Smooth muscle cell (in vitro differentiated cells): ENCODE data around the gene TTC28. TPM values are rescaled to one million over a fixed set of nuclear protein-coding genes. Genes with fewer than 3 reads are reported as not detected.

Experiments used
- DNase-seq: peaks from one replicate; lab custom pipeline; 2025; ENCODE audit not compliant: unreplicated experiment; lab: John Stamatoyannopoulos, UW
- H2AFZ ChIP-seq: fragments of 200-600 bp; sonication (generic); 2 replicates; pipeline ENCODE4 v1.6.0; 2016; ENCODE audit warnings: antibody characterized with exemption, low read depth, mild to moderate bottlenecking
- H3F3A ChIP-seq: fragments of 200-600 bp; sonication (generic); 2 replicates; pipeline ENCODE4 v1.6.0; 2017; ENCODE audit warnings: antibody characterized with exemption, low read depth
- H3K27ac ChIP-seq: fragments of 200-600 bp; sonication (generic); 2 replicates; pipeline ENCODE4 v1.5.1; 2016; ENCODE audit warnings: low read depth, mild to moderate bottlenecking
- H3K27me3 ChIP-seq: fragments of 200-600 bp; sonication (generic); 2 replicates; pipeline ENCODE4 v1.6.1; 2016; ENCODE audit warnings: low read depth, mild to moderate bottlenecking
- H3K36me3 ChIP-seq: fragments of 200-600 bp; sonication (generic); 2 replicates; pipeline ENCODE4 v1.5.1; 2016; ENCODE audit warnings: low read depth
- H3K4me1 ChIP-seq: fragments of 200-600 bp; sonication (generic); 2 replicates; pipeline ENCODE4 v1.5.1; 2016; ENCODE audit warnings: low read depth
- H3K4me2 ChIP-seq: fragments of 200-600 bp; sonication (generic); 2 replicates; pipeline ENCODE4 v1.6.0; 2016; ENCODE audit warnings: mild to moderate bottlenecking
- H3K4me3 ChIP-seq: fragments of 200-600 bp; sonication (generic); 2 replicates; pipeline ENCODE4 v1.5.1; 2016; ENCODE audit warnings: mild to moderate bottlenecking
- H3K79me2 ChIP-seq: fragments of 200-600 bp; sonication (generic); 2 replicates; pipeline ENCODE4 v1.6.0; 2016; ENCODE audit warnings: low read depth, mild to moderate bottlenecking
- H3K9ac ChIP-seq: fragments of 200-600 bp; sonication (generic); 2 replicates; pipeline ENCODE4 v1.6.0; 2016; ENCODE audit warnings: low read depth
- H3K9me3 ChIP-seq: fragments of 200-600 bp; sonication (generic); replicated peaks from 2 replicates; pipeline ENCODE4 v1.5.1; 2016; ENCODE audit warnings: low read depth
- H4K20me1 ChIP-seq: fragments of 200-600 bp; sonication (generic); 2 replicates; pipeline ENCODE4 v1.6.0; 2016; ENCODE audit warnings: low read depth
- CTCF ChIP-seq: fragments of 200-600 bp; sonication (generic); IDR thresholded peaks from 2 replicates; pipeline ENCODE4 v1.5.1; 2017; ENCODE audit warnings: borderline replicate concordance, mild to moderate bottlenecking, antibody characterized with exemption; ENCODE audit not compliant: insufficient read depth, poor library complexity, severe bottlenecking
- WGBS: methylation state at CpG from one replicate; pipeline ENCODE4 v1.1.7; 2016; ENCODE audit warnings: low lambda C conversion rate; 5-methylcytosine and 5-hydroxymethylcytosine counted together
- polyA plus RNA-seq: library from polyadenylated mRNA; unstranded; fragments of >200 nt; fragmentation: Nextera tagmentation; extraction: Ambion mirVana; gene quantifications from 2 replicates; pipeline ENCODE4 v1.2.1, GENCODE V29; 2016
- total RNA-seq: library from RNA; depleted of rRNA; stranded (reverse); fragments of >200 nt; gene quantifications from 2 replicates; pipeline ENCODE4 v1.2.3, GENCODE V29; 2014

Gene TTC28
- total and polyA plus RNA-seq, 2 experiments from 2014 or later, result 6.3 to 17.9 TPM

- Histone ChIP-seq H3K79me2 (no peaks in the 10 kb centered on the region), H4K20me1 (no peaks in the 10 kb centered on the region), H3K4me2 (no peak overlapping the region), H2AFZ (no peak overlapping the region), H3K9me3 (no peaks in the 10 kb centered on the region), H3K27ac (no peak overlapping the region), H3F3A (no peaks in the 10 kb centered on the region), H3K4me1 (peaks cover 8% of the 10 kb centered on the region), H3K4me3 (no peak overlapping the region), H3K9ac (no peak overlapping the region), H3K36me3 (no peaks in the 10 kb centered on the region), H3K27me3 (no peaks in the 10 kb centered on the region)
- TF ChIP-seq CTCF, result no peak
- no peak for DNase-seq
- WGBS, result 71% methylated on average over 7 of the region's 7 CpGs
Observed at GRCh38 chr22:28051091-28051786, 628.4 kb downstream of the TTC28 start.

GRCh38 chr22:28048529-28048928, 631.1 kb downstream of the TTC28 start:
- H3K9me3 ChIP-seq, result no peaks in the 10 kb centered on the region
- H3K4me3 ChIP-seq, result no peak overlapping the region
- H4K20me1 ChIP-seq, result no peaks in the 10 kb centered on the region
- H2AFZ ChIP-seq, result no peak overlapping the region
- H3K4me1 ChIP-seq, result peaks cover 8% of the 10 kb centered on the region
- no peak for DNase-seq
- no peaks in the 10 kb centered on the region for H3K27me3 ChIP-seq
- H3K79me2 ChIP-seq, result no peaks in the 10 kb centered on the region
- no peak for TF ChIP-seq CTCF
- no peak overlapping the region for H3K4me2 ChIP-seq
- no peaks in the 10 kb centered on the region for H3F3A ChIP-seq
- H3K9ac ChIP-seq, result no peak overlapping the region
- H3K27ac ChIP-seq, result no peak overlapping the region
- H3K36me3 ChIP-seq, result no peaks in the 10 kb centered on the region
- 68% methylated on average over 2 of the region's 2 CpGs for WGBS

- H3K4me3 ChIP-seq, result no peak overlapping the region
- no peak for DNase-seq
- peaks cover 8% of the 10 kb centered on the region for H3K4me1 ChIP-seq
- H3F3A ChIP-seq, result no peaks in the 10 kb centered on the region
- H3K9me3 ChIP-seq, result no peaks in the 10 kb centered on the region
- H3K79me2 ChIP-seq, result no peaks in the 10 kb centered on the region
- no peaks in the 10 kb centered on the region for H3K27me3 ChIP-seq
- H3K27ac ChIP-seq, result no peak overlapping the region
- TF ChIP-seq CTCF, result no peak
- H3K36me3 ChIP-seq, result no peaks in the 10 kb centered on the region
- no peaks in the 10 kb centered on the region for H4K20me1 ChIP-seq
- H3K9ac ChIP-seq, result no peak overlapping the region
- H3K4me2 ChIP-seq, result no peak overlapping the region
- WGBS, result 96% methylated on average over 1 of the region's 1 CpG
- H2AFZ ChIP-seq, result no peak overlapping the region
Observed at GRCh38 chr22:28047740-28048139, 631.9 kb downstream of the TTC28 start.

GRCh38 chr22:28046100-28046499, 633.5 kb downstream of the TTC28 start:
- Histone ChIP-seq H3K36me3 (no peaks in the 10 kb centered on the region), H3K27ac (no peak overlapping the region), H3F3A (no peaks in the 10 kb centered on the region), H3K4me2 (no peak overlapping the region), H3K9ac (no peak overlapping the region), H3K4me3 (no peak overlapping the region), H3K27me3 (no peaks in the 10 kb centered on the region), H2AFZ (no peak overlapping the region), H3K9me3 (no peaks in the 10 kb centered on the region), H3K4me1 (no peaks in the 10 kb centered on the region), H4K20me1 (no peaks in the 10 kb centered on the region), H3K79me2 (no peaks in the 10 kb centered on the region)
- TF ChIP-seq CTCF, result no peak
- DNase-seq, result no peak
